ENCODE measurements around the gene LEMD3. TPM values are rescaled to one million over a fixed set of nuclear protein-coding genes. Genes with fewer than 3 reads are reported as not detected.

LEMD3 gene
- polyA plus RNA-seq, 2 of the 4 experiments (the other 2 are of a cell fraction), result 12.3 to 17.8 TPM

DNA sequence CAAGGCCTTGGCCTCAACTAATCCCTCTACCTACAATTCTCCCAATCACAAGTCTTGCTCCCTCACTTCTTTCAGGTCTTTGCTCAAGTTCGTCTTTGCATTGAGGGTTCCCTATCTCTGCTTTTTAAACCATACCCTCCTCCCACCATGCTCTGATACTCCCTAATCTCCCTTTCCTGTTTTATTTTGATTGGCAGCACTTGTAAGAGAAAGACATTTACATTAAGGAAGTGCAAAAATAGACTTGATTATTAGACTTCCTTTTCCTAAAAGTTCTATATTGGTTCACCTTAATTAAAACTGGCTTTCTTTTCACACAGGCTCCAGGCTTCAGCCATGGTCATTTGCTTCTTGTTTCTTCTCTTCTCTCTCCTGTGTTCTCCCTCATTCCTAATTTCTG is 30.0 kb upstream of the LEMD3 start:
- WGBS (ENCODE audit: missing lambda C conversion rate), result 0% methylated on average over 1 of the region's 1 CpG
- Histone ChIP-seq H3K4me3 (no peak overlapping the region), H3K9me3 (peaks cover 8% of the 10 kb centered on the region; the same call in 1 of the 3 replicates), H3K4me2 (no peak overlapping the region), H3K4me1 (no peaks in the 10 kb centered on the region), H3K27ac (no peak overlapping the region)
- POLR2A ChIA-PET, result no interaction called here
- DNase-seq (ENCODE audit: low read depth in 1 of 2, low spot score in 1 of 2), result no peak
- no peak for FAIRE-seq
- ATAC-seq, result no peak
- TF ChIP-seq MYC (IDR thresholded peaks at IDR 0.05; ENCODE audit: borderline replicate concordance, low read length) (no peak), NFE2L2 (conservative IDR thresholded peaks at IDR 0.05; ENCODE audit: low read length) (no peak), MAZ (IDR thresholded peaks at IDR 0.05; ENCODE audit: borderline replicate concordance, low read depth, low read length) (no peak), CHD4 (IDR thresholded peaks at IDR 0.05; ENCODE audit: borderline replicate concordance) (no peak), FOSB (CRISPR knock-in tag; IDR thresholded peaks at IDR 0.05) (no peak), SMC3 (IDR thresholded peaks at IDR 0.05) (no peak), GATA3 (IDR thresholded peaks at IDR 0.05; ENCODE audit: borderline replicate concordance) (no peak), CHD2 (IDR thresholded peaks at IDR 0.05; ENCODE audit: low read length, partially characterized antibody) (no peak), HOXA7 (CRISPR knock-in tag; IDR thresholded peaks at IDR 0.05) (no peak), RAD21 (conservative IDR thresholded peaks at IDR 0.05 in 1 of 2, IDR thresholded peaks at IDR 0.05 in 1 of 2) (no peak), POLR2A (IDR thresholded peaks at IDR 0.05; ENCODE audit: low read length) (no peak), HOXB5 (CRISPR knock-in tag; IDR thresholded peaks at IDR 0.05) (no peak)
- TF ChIP-seq, protein P1, sequence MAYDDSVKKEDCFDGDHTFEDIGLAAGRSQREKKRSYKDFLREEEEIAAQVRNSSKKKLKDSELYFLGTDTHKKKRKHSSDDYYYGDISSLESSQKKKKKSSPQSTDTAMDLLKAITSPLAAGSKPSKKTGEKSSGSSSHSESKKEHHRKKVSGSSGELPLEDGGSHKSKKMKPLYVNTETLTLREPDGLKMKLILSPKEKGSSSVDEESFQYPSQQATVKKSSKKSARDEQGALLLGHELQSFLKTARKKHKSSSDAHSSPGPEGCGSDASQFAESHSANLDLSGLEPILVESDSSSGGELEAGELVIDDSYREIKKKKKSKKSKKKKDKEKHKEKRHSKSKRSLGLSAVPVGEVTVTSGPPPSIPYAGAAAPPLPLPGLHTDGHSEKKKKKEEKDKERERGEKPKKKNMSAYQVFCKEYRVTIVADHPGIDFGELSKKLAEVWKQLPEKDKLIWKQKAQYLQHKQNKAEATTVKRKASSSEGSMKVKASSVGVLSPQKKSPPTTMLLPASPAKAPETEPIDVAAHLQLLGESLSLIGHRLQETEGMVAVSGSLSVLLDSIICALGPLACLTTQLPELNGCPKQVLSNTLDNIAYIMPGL (CRISPR knock-in tag; IDR thresholded peaks at IDR 0.05; ENCODE audit: borderline replicate concordance), result no peak
- TF ChIP-seq, protein P2, sequence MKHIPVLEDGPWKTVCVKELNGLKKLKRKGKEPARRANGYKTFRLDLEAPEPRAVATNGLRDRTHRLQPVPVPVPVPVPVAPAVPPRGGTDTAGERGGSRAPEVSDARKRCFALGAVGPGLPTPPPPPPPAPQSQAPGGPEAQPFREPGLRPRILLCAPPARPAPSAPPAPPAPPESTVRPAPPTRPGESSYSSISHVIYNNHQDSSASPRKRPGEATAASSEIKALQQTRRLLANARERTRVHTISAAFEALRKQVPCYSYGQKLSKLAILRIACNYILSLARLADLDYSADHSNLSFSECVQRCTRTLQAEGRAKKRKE (CRISPR knock-in tag; IDR thresholded peaks at IDR 0.05; ENCODE audit: low read depth), result no peak
- TF ChIP-seq, protein P3, sequence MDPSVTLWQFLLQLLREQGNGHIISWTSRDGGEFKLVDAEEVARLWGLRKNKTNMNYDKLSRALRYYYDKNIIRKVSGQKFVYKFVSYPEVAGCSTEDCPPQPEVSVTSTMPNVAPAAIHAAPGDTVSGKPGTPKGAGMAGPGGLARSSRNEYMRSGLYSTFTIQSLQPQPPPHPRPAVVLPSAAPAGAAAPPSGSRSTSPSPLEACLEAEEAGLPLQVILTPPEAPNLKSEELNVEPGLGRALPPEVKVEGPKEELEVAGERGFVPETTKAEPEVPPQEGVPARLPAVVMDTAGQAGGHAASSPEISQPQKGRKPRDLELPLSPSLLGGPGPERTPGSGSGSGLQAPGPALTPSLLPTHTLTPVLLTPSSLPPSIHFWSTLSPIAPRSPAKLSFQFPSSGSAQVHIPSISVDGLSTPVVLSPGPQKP (IDR thresholded peaks at IDR 0.05; ENCODE audit: low read depth, low read length), result no peak
- CTCF ChIA-PET, result no interaction called here

DNA sequence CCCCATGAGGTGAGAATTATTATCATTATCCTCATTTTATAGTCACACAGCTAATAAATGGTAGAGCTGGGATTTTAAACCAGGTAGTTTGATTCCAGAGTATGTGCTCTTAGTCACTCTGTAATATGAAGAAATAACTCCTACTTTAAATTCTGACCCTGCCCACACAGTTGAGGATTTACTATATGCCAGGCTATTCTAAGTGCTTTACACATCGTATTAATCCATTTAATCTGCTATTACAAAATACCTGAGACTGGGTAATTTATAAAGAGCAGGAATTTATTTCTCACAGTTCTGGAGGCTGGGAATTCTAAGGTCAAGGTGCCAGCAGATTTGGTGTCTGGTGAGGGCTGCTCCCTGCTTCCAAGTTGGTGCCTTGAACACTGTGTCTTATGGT is 28.6 kb upstream of the LEMD3 start:
- CTCF ChIA-PET, result no interaction called here
- no peak for ATAC-seq

More for the DNA sequence above, 28.6 kb upstream of the LEMD3 start:
- POLR2A ChIA-PET, result no interaction called here
- Histone ChIP-seq H3K9me3 (peaks cover 8% of the 10 kb centered on the region; the same call in 1 of the 3 replicates), H3K4me2 (no peak overlapping the region), H3K4me3 (no peak overlapping the region), H3K27ac (no peak overlapping the region), H3K4me1 (no peaks in the 10 kb centered on the region)
- FAIRE-seq, result no peak
- 0% methylated on average over 1 of the region's 1 CpG for WGBS (ENCODE audit: missing lambda C conversion rate)
- no peak for DNase-seq (ENCODE audit: low read depth in 1 of 2, low spot score in 1 of 2)
- TF ChIP-seq PHF8 (IDR thresholded peaks at IDR 0.05; ENCODE audit: borderline replicate concordance, low read depth) (no peak), EP300 (IDR thresholded peaks at IDR 0.05) (no peak), HOXB13 (CRISPR knock-in tag; IDR thresholded peaks at IDR 0.05; ENCODE audit: low read depth) (no peak), EHMT2 (IDR thresholded peaks at IDR 0.05; ENCODE audit: low read depth) (no peak), HDAC2 (IDR thresholded peaks at IDR 0.05) (no peak), CEBPB (IDR thresholded peaks at IDR 0.05) (no peak), SREBF2 (IDR thresholded peaks at IDR 0.05) (no peak), HOXA7 (CRISPR knock-in tag; IDR thresholded peaks at IDR 0.05) (no peak), NPAS2 (CRISPR knock-in tag; IDR thresholded peaks at IDR 0.05; ENCODE audit: borderline replicate concordance) (no peak), BHLHE40 (IDR thresholded peaks at IDR 0.05; ENCODE audit: low read depth, low read length) (no peak), HEYL (CRISPR knock-in tag; IDR thresholded peaks at IDR 0.05) (no peak), EHF (CRISPR knock-in tag; IDR thresholded peaks at IDR 0.05) (no peak), ZFP36 (IDR thresholded peaks at IDR 0.05; ENCODE audit: borderline replicate concordance, partially characterized antibody) (no peak), FOSB (CRISPR knock-in tag; IDR thresholded peaks at IDR 0.05) (no peak), POLR2A (IDR thresholded peaks at IDR 0.05; ENCODE audit: low read length) (no peak), CHD2 (IDR thresholded peaks at IDR 0.05; ENCODE audit: low read length, partially characterized antibody) (no peak)
- TF ChIP-seq, protein P4, sequence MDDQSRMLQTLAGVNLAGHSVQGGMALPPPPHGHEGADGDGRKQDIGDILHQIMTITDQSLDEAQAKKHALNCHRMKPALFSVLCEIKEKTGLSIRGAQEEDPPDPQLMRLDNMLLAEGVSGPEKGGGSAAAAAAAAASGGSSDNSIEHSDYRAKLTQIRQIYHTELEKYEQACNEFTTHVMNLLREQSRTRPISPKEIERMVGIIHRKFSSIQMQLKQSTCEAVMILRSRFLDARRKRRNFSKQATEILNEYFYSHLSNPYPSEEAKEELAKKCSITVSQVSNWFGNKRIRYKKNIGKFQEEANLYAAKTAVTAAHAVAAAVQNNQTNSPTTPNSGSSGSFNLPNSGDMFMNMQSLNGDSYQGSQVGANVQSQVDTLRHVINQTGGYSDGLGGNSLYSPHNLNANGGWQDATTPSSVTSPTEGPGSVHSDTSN (IDR thresholded peaks at IDR 0.05), result no peak
- TF ChIP-seq, protein P3 (IDR thresholded peaks at IDR 0.05; ENCODE audit: low read depth, low read length), result no peak
- TF ChIP-seq, protein P5, sequence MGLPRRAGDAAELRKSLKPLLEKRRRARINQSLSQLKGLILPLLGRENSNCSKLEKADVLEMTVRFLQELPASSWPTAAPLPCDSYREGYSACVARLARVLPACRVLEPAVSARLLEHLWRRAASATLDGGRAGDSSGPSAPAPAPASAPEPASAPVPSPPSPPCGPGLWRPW (IDR thresholded peaks at IDR 0.05), result no peak
- TF ChIP-seq, protein P6, sequence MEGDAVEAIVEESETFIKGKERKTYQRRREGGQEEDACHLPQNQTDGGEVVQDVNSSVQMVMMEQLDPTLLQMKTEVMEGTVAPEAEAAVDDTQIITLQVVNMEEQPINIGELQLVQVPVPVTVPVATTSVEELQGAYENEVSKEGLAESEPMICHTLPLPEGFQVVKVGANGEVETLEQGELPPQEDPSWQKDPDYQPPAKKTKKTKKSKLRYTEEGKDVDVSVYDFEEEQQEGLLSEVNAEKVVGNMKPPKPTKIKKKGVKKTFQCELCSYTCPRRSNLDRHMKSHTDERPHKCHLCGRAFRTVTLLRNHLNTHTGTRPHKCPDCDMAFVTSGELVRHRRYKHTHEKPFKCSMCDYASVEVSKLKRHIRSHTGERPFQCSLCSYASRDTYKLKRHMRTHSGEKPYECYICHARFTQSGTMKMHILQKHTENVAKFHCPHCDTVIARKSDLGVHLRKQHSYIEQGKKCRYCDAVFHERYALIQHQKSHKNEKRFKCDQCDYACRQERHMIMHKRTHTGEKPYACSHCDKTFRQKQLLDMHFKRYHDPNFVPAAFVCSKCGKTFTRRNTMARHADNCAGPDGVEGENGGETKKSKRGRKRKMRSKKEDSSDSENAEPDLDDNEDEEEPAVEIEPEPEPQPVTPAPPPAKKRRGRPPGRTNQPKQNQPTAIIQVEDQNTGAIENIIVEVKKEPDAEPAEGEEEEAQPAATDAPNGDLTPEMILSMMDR (IDR thresholded peaks at IDR 0.05), result no peak

All from A549 (cell line).